HepG2 (cell line): ENCODE measurements around the gene DENND2A. TPM values are rescaled to one million over a fixed set of nuclear protein-coding genes. Genes with fewer than 3 reads are reported as not detected.

ENCODE experiments used
- ATAC-seq: fragments of 200-7000 bp; cut with Tn5 transposase; 3 replicates; pipeline ENCODE4 v1.9.1; 2020; ENCODE audit warnings: mild to moderate bottlenecking, moderate library complexity
- BruUV-seq: library from RNA; stranded (reverse); fragments of 400-500 nt; replicated peaks from 2 replicates; lab custom pipeline; 2021; lab: Mats Ljungman, UMichigan
- CTCF ChIA-PET: fragments of 300-600 bp; formaldehyde crosslinking; extraction: SDS; loops from one replicate; lab custom pipeline; 2021; ENCODE audit warnings: low total read pairs, inconsistent platforms, low intra/inter-chr PET ratio; lab: Yijun Ruan, JAX
- POLR2A ChIA-PET: fragments of 350-600 bp; sonication (Branson Sonifier 250); formaldehyde crosslinking; loops from one replicate; lab custom pipeline; 2020; ENCODE audit warnings: antibody characterized with exemption, inconsistent platforms; lab: Yijun Ruan, JAX
- DNase-seq: peaks from one replicate; pipeline ENCODE4 v3.0.0-alpha.2; 2015; ENCODE audit warnings: low spot score
- FAIRE-seq: peaks from 3 replicates; lab custom pipeline; 2011; peaks lifted over from hg19 to GRCh38; lab: Jason Lieb, UNC
- H2AFZ ChIP-seq: one replicate; pipeline ENCODE4 v1.6.1; 2011; ENCODE audit warnings: low read length, inconsistent platforms
- H3K27ac ChIP-seq: fragments of 300-600 bp; 3 replicates; pipeline ENCODE4 v1.8.0; 2011; ENCODE audit warnings: mixed run types, mild to moderate bottlenecking, mixed read lengths, low read length, inconsistent platforms; ENCODE audit not compliant: insufficient read depth; ENCODE audit errors: extremely low read length
- H3K27me3 ChIP-seq, 2 experiments: fragments of 200-600 bp in 1 of 2; 2 replicates in 1 of 2; 3 replicates in 1 of 2; pipeline versions ENCODE4 v1.6.0 to v1.8.0; 2011; ENCODE audit warnings: low read length in 2 of 2, mild to moderate bottlenecking in 2 of 2, moderate library complexity in 2 of 2, inconsistent platforms in 1 of 2; ENCODE audit not compliant: insufficient read depth in 2 of 2, control insufficient read depth in 1 of 2
- H3K36me3 ChIP-seq, 2 experiments: fragments of 200-600 bp in 1 of 2; replicated peaks in 1 of 2; 2 replicates in 1 of 2; 3 replicates in 1 of 2; pipeline versions ENCODE4 v1.5.1 to v1.8.0; 2011; ENCODE audit warnings: low read length in 2 of 2, inconsistent platforms in 1 of 2; ENCODE audit not compliant: insufficient read depth in 2 of 2, control insufficient read depth in 1 of 2
- H3K4me1 ChIP-seq: 2 replicates; pipeline ENCODE4 v1.5.1; 2012; ENCODE audit warnings: low read length, inconsistent platforms; ENCODE audit not compliant: insufficient read depth
- H3K4me2 ChIP-seq: 2 replicates; pipeline ENCODE4 v1.6.0; 2011; ENCODE audit warnings: low read depth, low read length, inconsistent platforms
- H3K4me3 ChIP-seq, 3 experiments: fragments of 200-600 bp in 1 of 3; sonication (generic), shearing (Covaris generic) in 1 of 3; replicated peaks in 1 of 3; 2 replicates each; pipeline ENCODE4 v1.5.1; 2011 to 2016; ENCODE audit warnings: low read length in 3 of 3, inconsistent platforms in 2 of 3, low read depth in 2 of 3, mild to moderate bottlenecking in 2 of 3, control low read depth in 1 of 3, mixed read lengths in 1 of 3; ENCODE audit not compliant: insufficient read depth in 1 of 3
- H3K79me2 ChIP-seq: one replicate; pipeline ENCODE4 v1.6.1; 2011; ENCODE audit warnings: low read length, inconsistent platforms; ENCODE audit not compliant: insufficient read depth
- H3K9ac ChIP-seq: 2 replicates; pipeline ENCODE4 v1.6.0; 2011; ENCODE audit warnings: mild to moderate bottlenecking, low read depth, low read length, inconsistent platforms; ENCODE audit not compliant: insufficient read depth
- H3K9me3 ChIP-seq: 2 replicates; pipeline ENCODE4 v1.5.1; 2012; ENCODE audit warnings: mild to moderate bottlenecking, low read length
- H4K20me1 ChIP-seq: 2 replicates; pipeline ENCODE4 v1.6.0; 2011; ENCODE audit warnings: inconsistent platforms, mild to moderate bottlenecking, low read length, moderate library complexity; ENCODE audit not compliant: insufficient read depth
- KDM1A ChIP-seq: IDR thresholded peaks from 2 replicates; pipeline ENCODE4 v1.6.1; 2016; ENCODE audit warnings: missing compliant biosample characterization
- MAFF ChIP-seq: IDR thresholded peaks from 2 replicates; pipeline ENCODE4 v1.6.1; 2011; ENCODE audit warnings: low read depth, low read length, improper control_type of control experiment
- MAFG ChIP-seq: sonication (generic); formaldehyde crosslinking; IDR thresholded peaks from 2 replicates; pipeline ENCODE4 v1.5.1; 2020; ENCODE audit warnings: mild to moderate bottlenecking, missing genetic modification reagents
- PRPF4 ChIP-seq: fragments of 200-400 bp; formaldehyde crosslinking; IDR thresholded peaks from 2 replicates; pipeline ENCODE4 v1.6.1; 2016; ENCODE audit warnings: low read length, low read depth; ENCODE audit not compliant: poor library complexity, severe bottlenecking
- SP2 ChIP-seq: sonication (generic); formaldehyde crosslinking; IDR thresholded peaks from 2 replicates; pipeline ENCODE4 v1.5.1; 2020; ENCODE audit warnings: mild to moderate bottlenecking, missing genetic modification reagents
- ZNF878 ChIP-seq: sonication (generic); formaldehyde crosslinking; IDR thresholded peaks from 2 replicates; pipeline ENCODE4 v1.8.1; 2023; ENCODE audit warnings: mild to moderate bottlenecking, missing genetic modification reagents, moderate library complexity
- WGBS: methylation state at CpG from one replicate; pipeline ENCODE4 v1.1.6; 2017; ENCODE audit warnings: low lambda C conversion rate; 5-methylcytosine and 5-hydroxymethylcytosine counted together
- in situ Hi-C: cut with HindIII; loops from 2 replicates; pipeline ENCODE4 v1.10.0; 2017; ENCODE audit warnings: low pct_unique_long_range_greater_than_20kb; ENCODE audit not compliant: extremely low pct_ligation_motif_present
- intact Hi-C: fragments of 100-400 bp; cut with micrococcal nuclease; formaldehyde crosslinking; loops from one replicate; pipeline ENCODE4 v1.10.0; 2022; ENCODE audit not compliant: unreplicated experiment
- polyA plus RNA-seq, 8 experiments: library from polyadenylated mRNA; depleted of rRNA in 3 of 8; stranded (reverse) in 7 of 8; unstranded in 1 of 8; fragments of >200 nt; fragmentation: Illumina TruSeq in 4 of 8; extraction: Trizol in 4 of 8; gene quantifications; 2 replicates each; pipeline versions ENCODE4 v1.2.1 to v1.2.3, GENCODE V29; 2011 to 2016; ENCODE audit warnings: low read depth in 4 of 8, missing spikeins in 1 of 8, mixed read lengths in 1 of 8; ENCODE audit not compliant: insufficient read depth in 1 of 8
- total RNA-seq, 5 experiments: library from RNA; depleted of rRNA; stranded (reverse); fragments of >200 nt; fragmentation: Illumina TruSeq; extraction: Trizol; gene quantifications; 2 replicates each; pipeline ENCODE4 v1.2.3, GENCODE V29; 2016; ENCODE audit warnings: low read depth in 1 of 5
- TF ChIP-seq, protein P1 (sequence below): sonication (generic); formaldehyde crosslinking; IDR thresholded peaks from 2 replicates; pipeline ENCODE4 v1.5.1; 2020; ENCODE audit warnings: missing genetic modification reagents, mild to moderate bottlenecking, borderline replicate concordance
- TF ChIP-seq, protein P2 (sequence below), 2 experiments: sonication (generic) in 1 of 2; formaldehyde crosslinking in 1 of 2; IDR thresholded peaks; 2 replicates each; pipeline versions ENCODE4 v1.4.0 to v1.6.1; 2018 to 2020; ENCODE audit warnings: missing genetic modification reagents in 2 of 2, borderline replicate concordance in 1 of 2, low read depth in 1 of 2, mild to moderate bottlenecking in 1 of 2, missing biosample characterization in 1 of 2
- TF ChIP-seq, protein P3 (sequence below): sonication (generic); formaldehyde crosslinking; IDR thresholded peaks from 2 replicates; pipeline ENCODE4 v1.5.0; 2020; ENCODE audit warnings: mild to moderate bottlenecking, missing genetic modification reagents, moderate library complexity
- TF ChIP-seq, protein P4 (sequence below): sonication (generic); formaldehyde crosslinking; IDR thresholded peaks from 2 replicates; pipeline ENCODE4 v1.4.0; 2020; ENCODE audit warnings: missing genetic modification reagents

DENND2A gene
- total and polyA plus RNA-seq, 2 of the 13 experiments (the other 11 are each of a cell fraction or from before 2014, with no cell fraction given) = not detected

DNA sequence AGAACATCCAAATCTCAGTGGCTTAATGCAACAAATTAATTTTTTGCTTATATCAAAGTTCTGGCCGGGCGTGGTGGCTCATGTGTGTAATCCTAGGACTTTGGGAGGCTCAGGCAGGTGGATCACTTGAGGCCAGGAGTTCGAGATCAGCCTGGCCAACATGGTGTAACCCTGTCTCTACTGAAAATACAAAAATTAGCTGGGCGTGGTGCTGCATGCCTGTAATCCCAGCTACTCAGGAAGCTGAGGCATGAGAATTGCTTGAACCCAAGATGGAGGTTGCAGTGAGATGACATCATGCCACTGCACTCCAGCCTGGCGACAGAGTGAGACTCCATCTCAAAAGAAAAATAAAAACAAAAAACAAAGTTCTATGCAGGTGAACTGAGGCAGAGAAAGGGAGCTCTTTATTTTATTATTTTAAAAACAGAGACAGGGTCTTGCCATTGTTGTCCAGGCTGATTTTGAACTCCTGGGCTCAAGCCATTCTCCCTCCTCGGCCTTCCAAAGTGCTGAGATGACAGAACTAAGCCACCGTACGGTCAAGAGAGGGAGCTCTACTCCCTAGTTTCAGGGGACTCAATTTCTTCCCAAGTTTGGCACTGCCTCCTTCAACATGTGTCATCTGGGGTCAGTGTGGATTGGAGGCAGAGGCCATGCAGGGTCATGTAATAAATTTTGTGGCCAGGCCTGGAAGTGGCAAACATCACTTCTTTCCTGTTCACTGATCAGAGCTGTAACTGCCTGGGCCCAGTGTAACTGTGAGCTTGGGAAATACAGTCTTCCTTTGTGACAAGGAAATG lies 34.5 kb upstream of the DENND2A start:
- H3K9me3 ChIP-seq = no peaks in the 10 kb centered on the region
- no peaks in the 10 kb centered on the region for H3K79me2 ChIP-seq
- no peaks in the 10 kb centered on the region for H4K20me1 ChIP-seq
- no TSS peak for BruUV-seq
- H3K36me3 ChIP-seq = peaks cover 1 to 7% of the 10 kb centered on the region in 2 experiments; a peak in 1 of 5 replicates
- no peak overlapping the region for H2AFZ ChIP-seq
- H3K27ac ChIP-seq = no peak overlapping the region
- DNase-seq (peak; percentile 34), ATAC-seq (peak; percentile 43), FAIRE-seq (peak; percentile 81)
- H3K27me3 ChIP-seq = no peaks in the 10 kb centered on the region
- WGBS = 69% methylated on average over 8 of the region's 8 CpGs
- in situ Hi-C loops (loop anchor here (25.0 kb wide), 1 partner anchor 337 kb away; the partner anchor contains the start of gene MRPS33), intact Hi-C loops (no loop called here)
- POLR2A ChIA-PET = interaction anchor here (1.0 kb wide), 1 partner anchor 21 kb away, joined by 4 read pairs; the partner anchor contains the start of gene NDUFB2
- CTCF ChIA-PET = no interaction called here
- H3K4me3 ChIP-seq = no peak overlapping the region
- H3K4me2 ChIP-seq = no peak overlapping the region
- H3K9ac ChIP-seq = no peak overlapping the region
- H3K4me1 ChIP-seq = peaks cover 16% of the 10 kb centered on the region
- no peak for TF ChIP-seq KDM1A (CRISPR knock-in tag)
- TF ChIP-seq, protein P1, sequence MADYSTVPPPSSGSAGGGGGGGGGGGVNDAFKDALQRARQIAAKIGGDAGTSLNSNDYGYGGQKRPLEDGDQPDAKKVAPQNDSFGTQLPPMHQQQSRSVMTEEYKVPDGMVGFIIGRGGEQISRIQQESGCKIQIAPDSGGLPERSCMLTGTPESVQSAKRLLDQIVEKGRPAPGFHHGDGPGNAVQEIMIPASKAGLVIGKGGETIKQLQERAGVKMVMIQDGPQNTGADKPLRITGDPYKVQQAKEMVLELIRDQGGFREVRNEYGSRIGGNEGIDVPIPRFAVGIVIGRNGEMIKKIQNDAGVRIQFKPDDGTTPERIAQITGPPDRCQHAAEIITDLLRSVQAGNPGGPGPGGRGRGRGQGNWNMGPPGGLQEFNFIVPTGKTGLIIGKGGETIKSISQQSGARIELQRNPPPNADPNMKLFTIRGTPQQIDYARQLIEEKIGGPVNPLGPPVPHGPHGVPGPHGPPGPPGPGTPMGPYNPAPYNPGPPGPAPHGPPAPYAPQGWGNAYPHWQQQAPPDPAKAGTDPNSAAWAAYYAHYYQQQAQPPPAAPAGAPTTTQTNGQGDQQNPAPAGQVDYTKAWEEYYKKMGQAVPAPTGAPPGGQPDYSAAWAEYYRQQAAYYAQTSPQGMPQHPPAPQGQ = no peak
- TF ChIP-seq, protein P2, sequence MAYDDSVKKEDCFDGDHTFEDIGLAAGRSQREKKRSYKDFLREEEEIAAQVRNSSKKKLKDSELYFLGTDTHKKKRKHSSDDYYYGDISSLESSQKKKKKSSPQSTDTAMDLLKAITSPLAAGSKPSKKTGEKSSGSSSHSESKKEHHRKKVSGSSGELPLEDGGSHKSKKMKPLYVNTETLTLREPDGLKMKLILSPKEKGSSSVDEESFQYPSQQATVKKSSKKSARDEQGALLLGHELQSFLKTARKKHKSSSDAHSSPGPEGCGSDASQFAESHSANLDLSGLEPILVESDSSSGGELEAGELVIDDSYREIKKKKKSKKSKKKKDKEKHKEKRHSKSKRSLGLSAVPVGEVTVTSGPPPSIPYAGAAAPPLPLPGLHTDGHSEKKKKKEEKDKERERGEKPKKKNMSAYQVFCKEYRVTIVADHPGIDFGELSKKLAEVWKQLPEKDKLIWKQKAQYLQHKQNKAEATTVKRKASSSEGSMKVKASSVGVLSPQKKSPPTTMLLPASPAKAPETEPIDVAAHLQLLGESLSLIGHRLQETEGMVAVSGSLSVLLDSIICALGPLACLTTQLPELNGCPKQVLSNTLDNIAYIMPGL (CRISPR knock-in tag; IDR thresholded peaks at IDR 0.05; ENCODE audit: borderline replicate concordance in 1 of 2, low read depth in 1 of 2) = 0 out of 4 replicates have a peak, but pooled peaks of 1 of the 2 experiments have one; percentile 18
- TF ChIP-seq MAFF = peak; percentile 89
- TF ChIP-seq, protein P3, sequence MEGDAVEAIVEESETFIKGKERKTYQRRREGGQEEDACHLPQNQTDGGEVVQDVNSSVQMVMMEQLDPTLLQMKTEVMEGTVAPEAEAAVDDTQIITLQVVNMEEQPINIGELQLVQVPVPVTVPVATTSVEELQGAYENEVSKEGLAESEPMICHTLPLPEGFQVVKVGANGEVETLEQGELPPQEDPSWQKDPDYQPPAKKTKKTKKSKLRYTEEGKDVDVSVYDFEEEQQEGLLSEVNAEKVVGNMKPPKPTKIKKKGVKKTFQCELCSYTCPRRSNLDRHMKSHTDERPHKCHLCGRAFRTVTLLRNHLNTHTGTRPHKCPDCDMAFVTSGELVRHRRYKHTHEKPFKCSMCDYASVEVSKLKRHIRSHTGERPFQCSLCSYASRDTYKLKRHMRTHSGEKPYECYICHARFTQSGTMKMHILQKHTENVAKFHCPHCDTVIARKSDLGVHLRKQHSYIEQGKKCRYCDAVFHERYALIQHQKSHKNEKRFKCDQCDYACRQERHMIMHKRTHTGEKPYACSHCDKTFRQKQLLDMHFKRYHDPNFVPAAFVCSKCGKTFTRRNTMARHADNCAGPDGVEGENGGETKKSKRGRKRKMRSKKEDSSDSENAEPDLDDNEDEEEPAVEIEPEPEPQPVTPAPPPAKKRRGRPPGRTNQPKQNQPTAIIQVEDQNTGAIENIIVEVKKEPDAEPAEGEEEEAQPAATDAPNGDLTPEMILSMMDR = peak; percentile 78
- TF ChIP-seq SP2 (CRISPR knock-in tag) = no peak
- no peak for TF ChIP-seq ZNF878
- TF ChIP-seq, protein P4, sequence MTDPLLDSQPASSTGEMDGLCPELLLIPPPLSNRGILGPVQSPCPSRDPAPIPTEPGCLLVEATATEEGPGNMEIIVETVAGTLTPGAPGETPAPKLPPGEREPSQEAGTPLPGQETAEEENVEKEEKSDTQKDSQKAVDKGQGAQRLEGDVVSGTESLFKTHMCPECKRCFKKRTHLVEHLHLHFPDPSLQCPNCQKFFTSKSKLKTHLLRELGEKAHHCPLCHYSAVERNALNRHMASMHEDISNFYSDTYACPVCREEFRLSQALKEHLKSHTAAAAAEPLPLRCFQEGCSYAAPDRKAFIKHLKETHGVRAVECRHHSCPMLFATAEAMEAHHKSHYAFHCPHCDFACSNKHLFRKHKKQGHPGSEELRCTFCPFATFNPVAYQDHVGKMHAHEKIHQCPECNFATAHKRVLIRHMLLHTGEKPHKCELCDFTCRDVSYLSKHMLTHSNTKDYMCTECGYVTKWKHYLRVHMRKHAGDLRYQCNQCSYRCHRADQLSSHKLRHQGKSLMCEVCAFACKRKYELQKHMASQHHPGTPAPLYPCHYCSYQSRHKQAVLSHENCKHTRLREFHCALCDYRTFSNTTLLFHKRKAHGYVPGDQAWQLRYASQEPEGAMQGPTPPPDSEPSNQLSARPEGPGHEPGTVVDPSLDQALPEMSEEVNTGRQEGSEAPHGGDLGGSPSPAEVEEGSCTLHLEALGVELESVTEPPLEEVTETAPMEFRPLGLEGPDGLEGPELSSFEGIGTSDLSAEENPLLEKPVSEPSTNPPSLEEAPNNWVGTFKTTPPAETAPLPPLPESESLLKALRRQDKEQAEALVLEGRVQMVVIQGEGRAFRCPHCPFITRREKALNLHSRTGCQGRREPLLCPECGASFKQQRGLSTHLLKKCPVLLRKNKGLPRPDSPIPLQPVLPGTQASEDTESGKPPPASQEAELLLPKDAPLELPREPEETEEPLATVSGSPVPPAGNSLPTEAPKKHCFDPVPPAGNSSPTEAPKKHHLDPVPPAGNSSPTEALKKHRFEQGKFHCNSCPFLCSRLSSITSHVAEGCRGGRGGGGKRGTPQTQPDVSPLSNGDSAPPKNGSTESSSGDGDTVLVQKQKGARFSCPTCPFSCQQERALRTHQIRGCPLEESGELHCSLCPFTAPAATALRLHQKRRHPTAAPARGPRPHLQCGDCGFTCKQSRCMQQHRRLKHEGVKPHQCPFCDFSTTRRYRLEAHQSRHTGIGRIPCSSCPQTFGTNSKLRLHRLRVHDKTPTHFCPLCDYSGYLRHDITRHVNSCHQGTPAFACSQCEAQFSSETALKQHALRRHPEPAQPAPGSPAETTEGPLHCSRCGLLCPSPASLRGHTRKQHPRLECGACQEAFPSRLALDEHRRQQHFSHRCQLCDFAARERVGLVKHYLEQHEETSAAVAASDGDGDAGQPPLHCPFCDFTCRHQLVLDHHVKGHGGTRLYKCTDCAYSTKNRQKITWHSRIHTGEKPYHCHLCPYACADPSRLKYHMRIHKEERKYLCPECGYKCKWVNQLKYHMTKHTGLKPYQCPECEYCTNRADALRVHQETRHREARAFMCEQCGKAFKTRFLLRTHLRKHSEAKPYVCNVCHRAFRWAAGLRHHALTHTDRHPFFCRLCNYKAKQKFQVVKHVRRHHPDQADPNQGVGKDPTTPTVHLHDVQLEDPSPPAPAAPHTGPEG (CRISPR knock-in tag) = no peak
- TF ChIP-seq MAFG (CRISPR knock-in tag) = peak; percentile 39; the same call in 1 of the 2 replicates
- no peak for TF ChIP-seq PRPF4
